Spleen (tissue), 11 donors: Measurements from ENCODE around the gene CRTC3. TPM values are rescaled to one million over a fixed set of nuclear protein-coding genes. Genes with fewer than 3 reads are reported as not detected.

Source experiments
- DNase-seq: peaks from one replicate; pipeline ENCODE4 v3.0.0-alpha.2; 2020
- H3K27ac ChIP-seq, 8 donors: fragments of 200-600 bp; sonication (generic) in 7 of 8; 1 replicate in 4 of 8; 2 replicates in 4 of 8; pipeline versions ENCODE4 v1.5.0 to v1.8.0; 2016 to 2021; ENCODE audit warnings: inconsistent platforms in 4 of 8, mild to moderate bottlenecking in 4 of 8, moderate library complexity in 1 of 8
- H3K27me3 ChIP-seq, 7 donors: fragments of 200-600 bp; sonication (generic) in 6 of 7; replicated peaks in 1 of 7; 1 replicate in 4 of 7; 2 replicates in 3 of 7; pipeline versions ENCODE4 v1.5.0 to v1.8.0; 2016 to 2021; ENCODE audit warnings: inconsistent platforms in 3 of 7, mild to moderate bottlenecking in 1 of 7
- H3K36me3 ChIP-seq, 6 donors: fragments of 200-600 bp; sonication (generic) in 5 of 6; 1 replicate in 4 of 6; 2 replicates in 2 of 6; pipeline versions ENCODE4 v1.5.0 to v1.8.0; 2016 to 2021; ENCODE audit warnings: inconsistent platforms in 2 of 6
- H3K4me1 ChIP-seq, 6 donors: fragments of 200-600 bp; sonication (generic) in 5 of 6; 1 replicate in 3 of 6; 2 replicates in 3 of 6; pipeline versions ENCODE4 v1.5.0 to v1.8.0; 2016 to 2021; ENCODE audit warnings: inconsistent platforms in 3 of 6
- H3K4me3 ChIP-seq, 8 donors: fragments of 200-600 bp; sonication (generic) in 7 of 8; 1 replicate in 4 of 8; 2 replicates in 4 of 8; pipeline versions ENCODE4 v1.5.0 to v1.8.0; 2016 to 2021; ENCODE audit warnings: inconsistent platforms in 4 of 8, mild to moderate bottlenecking in 4 of 8, moderate library complexity in 2 of 8
- H3K9me3 ChIP-seq, 8 donors: fragments of 200-600 bp; sonication (generic) in 7 of 8; 1 replicate in 4 of 8; 2 replicates in 4 of 8; pipeline versions ENCODE4 v1.5.0 to v1.8.0; 2016 to 2021; ENCODE audit warnings: inconsistent platforms in 4 of 8
- POLR2A ChIP-seq, 3 donors: fragments of 450-650 bp; IDR thresholded peaks; one replicate each; pipeline ENCODE4 v1.5.1; 2017; ENCODE audit warnings: antibody characterized with exemption in 3 of 3, mild to moderate bottlenecking in 1 of 3
- POLR2AphosphoS5 ChIP-seq, 3 donors: sonication (generic); formaldehyde crosslinking; IDR thresholded peaks; one replicate each; pipeline ENCODE4 v1.5.1; 2017; ENCODE audit warnings: antibody characterized with exemption in 3 of 3
- WGBS, 5 donors: extraction: QIAGEN DNeasy Blood & Tissue Kit in 3 of 5; methylation state at CpG; one replicate each; pipeline versions ENCODE4 v1.1.5 to v1.1.7; 2013 to 2018; 5-methylcytosine and 5-hydroxymethylcytosine counted together
- intact Hi-C: fragments of 100-400 bp; cut with DNase I; formaldehyde crosslinking; loops from one replicate; pipeline ENCODE4 v1.15.0; 2023; ENCODE audit warnings: low total_unique reads
- polyA plus RNA-seq, 3 donors: library from polyadenylated mRNA; stranded (reverse); fragments of 200-250 nt; gene quantifications; one replicate each; pipeline ENCODE4 v1.2.1, GENCODE V29; 2013
- total RNA-seq, 7 donors: library from RNA; depleted of rRNA in 3 of 7; stranded (reverse); fragments of >200 nt in 3 of 7; fragmentation: NEBNext Ultra II Directional in 4 of 7; extraction: Animal tissue kit (Norgen Biotek cat#: 25700) in 4 of 7; gene quantifications; one replicate each; pipeline versions ENCODE4 v1.1.0 to v1.2.1, GENCODE V29; 2016 to 2021
- TF ChIP-seq, protein P1 (sequence below), 11 experiments: fragments of 200-600 bp in 7 of 11; fragments of 450-650 bp in 4 of 11; sonication (generic) in 4 of 11; IDR thresholded peaks in 8 of 11; conservative IDR thresholded peaks in 3 of 11; 1 replicate in 7 of 11; 2 replicates in 4 of 11; pipeline versions ENCODE4 v1.4.0 to v1.8.0; 2016 to 2021; ENCODE audit warnings: antibody characterized with exemption in 11 of 11, inconsistent platforms in 4 of 11, mild to moderate bottlenecking in 1 of 11
- donor health status: healthy with polysubstance abuse.
- donor health status: DM: no; HTN: no; CAD: no; lungs with moderate emphysema.
- donor health status: DM: no; HTN: no; CAD: no.
- donor health status: Bipolar disorder and iron deficiency.
- donor health status: healthy.
- donor health status: DM: no; HTN: no; CAD: no.
- donor health status: DM: yes; HTN: yes; CAD: no.

Gene CRTC3
- total and polyA plus RNA-seq, 10 donors, result 7.7 to 51.2 (median 43.4) TPM

DNA sequence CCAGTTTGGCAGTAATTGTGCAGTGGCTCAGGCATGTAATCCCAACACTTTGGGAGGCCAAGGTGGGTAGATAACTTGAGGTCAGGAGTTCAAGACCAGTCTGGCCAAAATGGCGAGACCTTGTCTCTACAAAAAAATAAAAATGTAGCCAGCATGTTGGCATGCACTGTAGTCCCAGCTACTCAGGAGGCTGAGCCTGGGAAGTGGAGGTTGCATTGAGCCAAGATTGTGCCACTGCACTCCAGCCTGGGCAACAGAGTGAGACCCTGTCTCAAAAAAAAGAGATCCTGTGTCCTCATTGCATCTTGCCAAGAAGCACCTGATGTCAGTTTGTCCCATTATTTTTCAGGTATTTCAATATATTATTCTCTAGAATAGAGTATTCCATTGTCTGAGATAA is 61.8 kb downstream of the CRTC3 start:
- Histone ChIP-seq H3K9me3 (no peaks in the 10 kb centered on the region), H3K4me3 (no peak overlapping the region), H3K27me3 (no peaks in the 10 kb centered on the region), H3K4me1 (peaks cover 11 to 78% (median 45%) of the 10 kb centered on the region in 6 donors), H3K27ac (peak overlapping the region in 1 of 8 donors; percentile 4), H3K36me3 (peaks cover 0 to 6% (median 0%) of the 10 kb centered on the region in 6 donors)
- no peak for DNase-seq
- intact Hi-C loops, result no loop called here
- TF ChIP-seq POLR2AphosphoS5 (IDR thresholded peaks at IDR 0.05) (no peak), POLR2A (IDR thresholded peaks at IDR 0.05) (no peak)
- TF ChIP-seq, protein P1, sequence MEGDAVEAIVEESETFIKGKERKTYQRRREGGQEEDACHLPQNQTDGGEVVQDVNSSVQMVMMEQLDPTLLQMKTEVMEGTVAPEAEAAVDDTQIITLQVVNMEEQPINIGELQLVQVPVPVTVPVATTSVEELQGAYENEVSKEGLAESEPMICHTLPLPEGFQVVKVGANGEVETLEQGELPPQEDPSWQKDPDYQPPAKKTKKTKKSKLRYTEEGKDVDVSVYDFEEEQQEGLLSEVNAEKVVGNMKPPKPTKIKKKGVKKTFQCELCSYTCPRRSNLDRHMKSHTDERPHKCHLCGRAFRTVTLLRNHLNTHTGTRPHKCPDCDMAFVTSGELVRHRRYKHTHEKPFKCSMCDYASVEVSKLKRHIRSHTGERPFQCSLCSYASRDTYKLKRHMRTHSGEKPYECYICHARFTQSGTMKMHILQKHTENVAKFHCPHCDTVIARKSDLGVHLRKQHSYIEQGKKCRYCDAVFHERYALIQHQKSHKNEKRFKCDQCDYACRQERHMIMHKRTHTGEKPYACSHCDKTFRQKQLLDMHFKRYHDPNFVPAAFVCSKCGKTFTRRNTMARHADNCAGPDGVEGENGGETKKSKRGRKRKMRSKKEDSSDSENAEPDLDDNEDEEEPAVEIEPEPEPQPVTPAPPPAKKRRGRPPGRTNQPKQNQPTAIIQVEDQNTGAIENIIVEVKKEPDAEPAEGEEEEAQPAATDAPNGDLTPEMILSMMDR (IDR thresholded peaks at IDR 0.05 in 8 of 11, conservative IDR thresholded peaks at IDR 0.05 in 3 of 11), result no peak
- WGBS, 5 donors, result 71 to 86% (median 81%) methylated on average over 1 of the region's 1 CpG

GRCh38 chr15:90592131-90592881 is 62.6 kb downstream of the CRTC3 start:
- intact Hi-C loops, result no loop called here

GRCh38 chr15:90593499-90594158 is 63.9 kb downstream of the CRTC3 start:
- Histone ChIP-seq H3K27me3 (no peaks in the 10 kb centered on the region), H3K9me3 (no peaks in the 10 kb centered on the region), H3K27ac (peak overlapping the region; percentile 64 to 92 (median 80)), H3K36me3 (peaks cover 0 to 3% (median 0%) of the 10 kb centered on the region in 6 donors), H3K4me1 (peaks cover 27 to 86% (median 59%) of the 10 kb centered on the region in 6 donors), H3K4me3 (peak overlapping the region in 1 of 8 donors; percentile 52)
- intact Hi-C loops, result no loop called here
- TF ChIP-seq, protein P1 (IDR thresholded peaks at IDR 0.05 in 8 of 11, conservative IDR thresholded peaks at IDR 0.05 in 3 of 11), result no peak
- no peak for TF ChIP-seq POLR2A (IDR thresholded peaks at IDR 0.05)
- TF ChIP-seq POLR2AphosphoS5 (IDR thresholded peaks at IDR 0.05), result no peak
- WGBS, 5 donors, result 73 to 83% (median 74%) methylated on average over 10 of the region's 10 CpGs
- no peak for DNase-seq

More at GRCh38 chr15:90592131-90592881, 62.6 kb downstream of the CRTC3 start:
- Histone ChIP-seq H3K4me3 (no peak overlapping the region), H3K36me3 (peaks cover 0 to 6% (median 0%) of the 10 kb centered on the region in 6 donors), H3K4me1 (peaks cover 16 to 78% (median 46%) of the 10 kb centered on the region in 6 donors), H3K27me3 (no peaks in the 10 kb centered on the region), H3K27ac (peak overlapping the region in 4 of 8 donors; percentile 80 to 92 (median 86)), H3K9me3 (no peaks in the 10 kb centered on the region)
- no peak for DNase-seq
- TF ChIP-seq, protein P1 (IDR thresholded peaks at IDR 0.05 in 8 of 11, conservative IDR thresholded peaks at IDR 0.05 in 3 of 11), result no peak
- no peak for TF ChIP-seq POLR2A (IDR thresholded peaks at IDR 0.05)
- 69 to 87% (median 76%) methylated on average over 5 of the region's 5 CpGs for WGBS, 5 donors

DNA sequence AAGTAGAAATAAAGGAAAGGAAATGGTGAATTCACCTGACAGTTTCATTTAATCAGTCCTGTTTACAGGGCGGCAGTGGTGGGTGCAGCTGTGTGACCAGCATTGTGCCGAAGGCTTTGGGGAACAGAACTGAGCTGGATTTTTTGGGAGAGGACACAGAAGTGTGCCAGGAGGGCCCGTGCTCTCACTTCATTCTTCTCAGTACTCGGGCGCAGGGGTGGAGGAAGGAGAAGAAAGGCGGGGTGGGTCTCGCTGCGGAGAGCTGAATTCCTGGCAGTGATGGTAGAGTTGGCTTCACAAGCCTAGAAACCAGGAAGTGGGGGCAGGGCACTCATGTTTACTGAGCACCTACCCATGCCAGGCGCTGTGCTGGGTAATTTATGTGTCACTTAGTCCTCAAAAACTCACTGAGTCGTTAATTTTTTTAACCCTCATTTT is 64.6 kb downstream of the CRTC3 start:
- peak overlapping the region in 2 of 8 donors; percentile 9 to 52 for H3K4me3 ChIP-seq
- peak; percentile 23 to 83 (median 77) for TF ChIP-seq POLR2AphosphoS5 (IDR thresholded peaks at IDR 0.05)
- TF ChIP-seq, protein P1 (IDR thresholded peaks at IDR 0.05 in 8 of 11, conservative IDR thresholded peaks at IDR 0.05 in 3 of 11), result no peak
- peak in 1 of 3 donors; percentile 19 for TF ChIP-seq POLR2A (IDR thresholded peaks at IDR 0.05)

More for the DNA sequence above, 64.6 kb downstream of the CRTC3 start:
- intact Hi-C loops, result no loop called here
- Histone ChIP-seq H3K27ac (peak overlapping the region; percentile 64 to 92 (median 80)), H3K4me1 (peaks cover 27 to 93% (median 63%) of the 10 kb centered on the region in 6 donors), H3K36me3 (no peaks in the 10 kb centered on the region), H3K9me3 (no peaks in the 10 kb centered on the region), H3K27me3 (no peaks in the 10 kb centered on the region)
- peak; percentile 95 for DNase-seq
- WGBS, 5 donors, result 9 to 15% (median 12%) methylated on average over 10 of the region's 10 CpGs
